H1 (cell line): Measurements from ENCODE around the gene RSF1. TPM values are rescaled to one million over a fixed set of nuclear protein-coding genes. Genes with fewer than 3 reads are reported as not detected.

Experiments used
- CTCF ChIA-PET: fragments of 300-600 bp; sonication (Branson Sonifier 250); formaldehyde crosslinking; loops from one replicate; lab custom pipeline; 2021; ENCODE audit not compliant: partially characterized antibody; lab: Charles Lee
- POLR2A ChIA-PET: fragments of 300-600 bp; sonication (Branson Sonifier 250); formaldehyde crosslinking; loops from one replicate; lab custom pipeline; 2021; ENCODE audit warnings: inconsistent platforms; ENCODE audit not compliant: partially characterized antibody; lab: Charles Lee
- DNase-seq, 2 experiments: peaks; one replicate each; pipeline versions ENCODE4 v3.0.0 to v3.0.0-alpha.2; 2010 to 2022; ENCODE audit warnings: low spot score in 2 of 2, low read depth in 1 of 2, mixed read lengths in 1 of 2
- FAIRE-seq: peaks from 2 replicates; lab custom pipeline; 2011; peaks lifted over from hg19 to GRCh38; lab: Jason Lieb, UNC
- H2AFZ ChIP-seq: 2 replicates; pipeline ENCODE4 v1.8.1; 2012; ENCODE audit warnings: low read length, inconsistent platforms
- H2AK5ac ChIP-seq: 2 replicates; pipeline ENCODE4 v1.6.1; 2013; ENCODE audit warnings: low read depth, low read length
- H2BK120ac ChIP-seq: replicated peaks from 2 replicates; pipeline ENCODE3; 2013; ENCODE audit warnings: low read depth, low read length, inconsistent platforms
- H2BK12ac ChIP-seq: 2 replicates; pipeline ENCODE4 v1.6.1; 2013; ENCODE audit warnings: low read depth, low read length
- H2BK15ac ChIP-seq: 2 replicates; pipeline ENCODE4 v1.6.1; 2013; ENCODE audit warnings: low read length
- H2BK20ac ChIP-seq: 2 replicates; pipeline ENCODE4 v1.6.1; 2013; ENCODE audit warnings: low read length
- H2BK5ac ChIP-seq: 2 replicates; pipeline ENCODE4 v1.6.1; 2013; ENCODE audit warnings: low read depth, low read length
- H3K14ac ChIP-seq: 2 replicates; pipeline ENCODE4 v1.6.1; 2013; ENCODE audit warnings: inconsistent platforms; ENCODE audit not compliant: insufficient read length
- H3K18ac ChIP-seq: 2 replicates; pipeline ENCODE4 v1.6.1; 2013; ENCODE audit warnings: low read length; ENCODE audit errors: extremely low read depth
- H3K23ac ChIP-seq: 2 replicates; pipeline ENCODE4 v1.6.1; 2013; ENCODE audit warnings: inconsistent platforms; ENCODE audit not compliant: insufficient read length
- H3K23me2 ChIP-seq: 2 replicates; pipeline ENCODE4 v1.6.1; 2013; ENCODE audit warnings: low read depth, low read length
- H3K27ac ChIP-seq: 2 replicates; pipeline ENCODE4 v1.6.1; 2011; ENCODE audit warnings: low read depth, low read length, inconsistent platforms
- H3K27me3 ChIP-seq, 4 experiments: replicated peaks in 1 of 4; 1 replicate in 1 of 4; 2 replicates in 3 of 4; pipeline versions ENCODE4 v1.6.1 to v1.8.1; 2011 to 2013; ENCODE audit warnings: low read length in 3 of 4, mild to moderate bottlenecking in 3 of 4, inconsistent platforms in 2 of 4, mixed read lengths in 2 of 4, moderate library complexity in 1 of 4; ENCODE audit not compliant: control insufficient read depth in 3 of 4, insufficient read depth in 3 of 4; ENCODE audit errors: extremely low read depth in 1 of 4
- H3K36me3 ChIP-seq, 4 experiments: 2 replicates each; pipeline versions ENCODE4 v1.6.1 to v1.8.1; 2011 to 2013; ENCODE audit warnings: mild to moderate bottlenecking in 4 of 4, low read length in 3 of 4, moderate library complexity in 2 of 4, control low read depth in 1 of 4, inconsistent platforms in 1 of 4; ENCODE audit not compliant: insufficient read depth in 4 of 4, control insufficient read depth in 2 of 4
- H3K4ac ChIP-seq: replicated peaks from 2 replicates; pipeline ENCODE3; 2013; ENCODE audit warnings: low read length, low read depth, mixed read lengths, inconsistent platforms; ENCODE audit not compliant: insufficient read length
- H3K4me1 ChIP-seq, 4 experiments: replicated peaks in 1 of 4; 1 replicate in 1 of 4; 2 replicates in 3 of 4; pipeline versions ENCODE4 v1.6.1 to v1.8.1; 2011 to 2013; ENCODE audit warnings: low read length in 3 of 4, inconsistent platforms in 2 of 4, mixed read lengths in 1 of 4; ENCODE audit not compliant: insufficient read depth in 4 of 4, control insufficient read depth in 3 of 4
- H3K4me2 ChIP-seq, 2 experiments: 2 replicates each; pipeline versions ENCODE4 v1.6.1 to v1.8.1; 2011 to 2013; ENCODE audit warnings: low read depth in 2 of 2, low read length in 2 of 2, control low read depth in 1 of 2, inconsistent platforms in 1 of 2, mild to moderate bottlenecking in 1 of 2; ENCODE audit not compliant: insufficient read depth in 1 of 2
- H3K4me3 ChIP-seq, 4 experiments: fragments of 200-600, 300-600 bp in 1 of 4; sonication (generic), shearing (Covaris generic), sonication (Bioruptor Twin) in 1 of 4; 2 replicates each; pipeline versions ENCODE4 v1.5.1 to v1.8.1; 2011 to 2016; ENCODE audit warnings: low read length in 4 of 4, low read depth in 3 of 4, control low read depth in 2 of 4, inconsistent platforms in 2 of 4, mild to moderate bottlenecking in 2 of 4, mixed read lengths in 1 of 4, moderate library complexity in 1 of 4; ENCODE audit not compliant: insufficient read depth in 2 of 4; ENCODE audit errors: extremely low read depth in 1 of 4
- H3K56ac ChIP-seq: replicated peaks from 2 replicates; pipeline ENCODE3; 2013; ENCODE audit warnings: low read depth, mild to moderate bottlenecking, mixed read lengths, low read length, inconsistent platforms; ENCODE audit not compliant: insufficient read length
- H3K79me1 ChIP-seq: 2 replicates; pipeline ENCODE4 v1.6.1; 2013; ENCODE audit warnings: low read depth, low read length, control low read depth
- H3K79me2 ChIP-seq, 2 experiments: 2 replicates each; pipeline versions ENCODE4 v1.6.1 to v1.8.1; 2012 to 2013; ENCODE audit warnings: low read length in 2 of 2, mild to moderate bottlenecking in 2 of 2, inconsistent platforms in 1 of 2; ENCODE audit not compliant: insufficient read depth in 2 of 2, control insufficient read depth in 1 of 2
- H3K9ac ChIP-seq, 4 experiments: replicated peaks in 1 of 4; 1 replicate in 1 of 4; 2 replicates in 3 of 4; pipeline versions ENCODE4 v1.6.1 to v1.8.1; 2011 to 2013; ENCODE audit warnings: low read depth in 3 of 4, low read length in 3 of 4, control low read depth in 2 of 4, mild to moderate bottlenecking in 2 of 4, moderate library complexity in 2 of 4, inconsistent platforms in 1 of 4; ENCODE audit errors: extremely low read depth in 1 of 4
- H3K9me3 ChIP-seq, 2 experiments: 2 replicates each; pipeline versions ENCODE4 v1.6.1 to v1.8.1; 2012 to 2013; ENCODE audit warnings: mild to moderate bottlenecking in 2 of 2, moderate library complexity in 2 of 2, control low read depth in 1 of 2, inconsistent platforms in 1 of 2, low read depth in 1 of 2, low read length in 1 of 2, mixed read lengths in 1 of 2; ENCODE audit not compliant: insufficient read depth in 2 of 2
- H4K20me1 ChIP-seq, 2 experiments: replicated peaks in 1 of 2; 2 replicates each; pipeline versions ENCODE3 to v1.8.1; 2011 to 2013; ENCODE audit warnings: inconsistent platforms in 2 of 2, low read length in 2 of 2, mild to moderate bottlenecking in 1 of 2; ENCODE audit not compliant: insufficient read depth in 2 of 2, control insufficient read depth in 1 of 2
- H4K5ac ChIP-seq: 2 replicates; pipeline ENCODE4 v1.6.1; 2013; ENCODE audit warnings: low read length, low read depth, mixed read lengths, inconsistent platforms; ENCODE audit not compliant: insufficient read length
- H4K8ac ChIP-seq: 2 replicates; pipeline ENCODE4 v1.8.0; 2013; ENCODE audit warnings: mild to moderate bottlenecking, moderate library complexity, low read length, inconsistent platforms; ENCODE audit not compliant: insufficient read depth; ENCODE audit errors: extremely low read depth
- H4K91ac ChIP-seq: replicated peaks from 2 replicates; pipeline ENCODE3; 2013; ENCODE audit warnings: low read length, mixed read lengths, inconsistent platforms; ENCODE audit not compliant: insufficient read length
- CHD2 ChIP-seq: IDR thresholded peaks from 2 replicates; pipeline ENCODE4 v1.6.1; 2012; ENCODE audit warnings: low read length, improper control_type of control experiment
- CREB1 ChIP-seq: IDR thresholded peaks from 2 replicates; pipeline ENCODE4 v1.6.1; 2012; ENCODE audit warnings: inconsistent platforms
- EZH2 ChIP-seq: fragments of 200-600 bp; sonication (generic); IDR thresholded peaks from 2 replicates; pipeline ENCODE4 v1.7.1; 2012; ENCODE audit warnings: low read depth, mild to moderate bottlenecking, moderate library complexity, low read length, inconsistent platforms; ENCODE audit not compliant: severe bottlenecking
- RXRA ChIP-seq: IDR thresholded peaks from 2 replicates; pipeline ENCODE4 v1.6.1; 2011; ENCODE audit warnings: low read depth, mild to moderate bottlenecking, low read length, moderate library complexity; ENCODE audit not compliant: insufficient read depth
- SIX5 ChIP-seq: IDR thresholded peaks from 2 replicates; pipeline ENCODE4 v1.6.1; 2011; ENCODE audit warnings: mild to moderate bottlenecking, low read depth, low read length
- SP1 ChIP-seq: IDR thresholded peaks from 2 replicates; pipeline ENCODE4 v1.6.1; 2011; ENCODE audit warnings: low read depth, low read length
- SRF ChIP-seq: IDR thresholded peaks from 2 replicates; pipeline ENCODE4 v1.6.1; 2011; ENCODE audit warnings: mild to moderate bottlenecking, low read depth, low read length, moderate library complexity
- TAF7 ChIP-seq: optimal IDR thresholded peaks from 2 replicates; pipeline ENCODE3; 2011; ENCODE audit warnings: low read depth, mild to moderate bottlenecking, inconsistent platforms, low read length, moderate library complexity, borderline replicate concordance
- WGBS, 2 experiments: shearing (Covaris generic) in 1 of 2; methylation state at CpG; one replicate each; pipeline versions ENCODE4 v1.1.6 to v1.1.7; 2013 to 2015; ENCODE audit warnings: low lambda C conversion rate in 2 of 2, mixed read lengths in 2 of 2, inconsistent platforms in 1 of 2, low coverage in 1 of 2, missing lambda C conversion rate in 1 of 2; ENCODE audit not compliant: insufficient replicate concordance in 2 of 2, insufficient coverage in 1 of 2, insufficient read length in 1 of 2; ENCODE audit errors: extremely low coverage in 1 of 2, missing lambda C conversion rate in 1 of 2; 5-methylcytosine and 5-hydroxymethylcytosine counted together
- polyA plus RNA-seq, 7 experiments: library from polyadenylated mRNA; depleted of rRNA in 3 of 7; stranded (reverse) in 5 of 7; unstranded in 2 of 7; fragments of >200 nt in 5 of 7; fragments of 200-250 nt in 2 of 7; gene quantifications; 1 replicate in 5 of 7; 2 replicates in 1 of 7; 4 replicates in 1 of 7; pipeline versions ENCODE4 v1.2.1 to v1.2.3, GENCODE V29; 2011 to 2013; ENCODE audit warnings: missing spikeins in 2 of 7, mixed read lengths in 2 of 7
- total RNA-seq: library from RNA; stranded (reverse); fragmentation: NEBNext Ultra II Directional; extraction: Animal tissue kit (Norgen Biotek cat#: 25700); gene quantifications from 2 replicates; pipeline ENCODE4 v1.2.1, GENCODE V29; 2021
- TF ChIP-seq, protein P1 (sequence below): IDR thresholded peaks from 2 replicates; pipeline ENCODE4 v1.6.1; 2011; ENCODE audit warnings: low read length, improper control_type of control experiment
- TF ChIP-seq, protein P2 (sequence below), 3 experiments: IDR thresholded peaks; 1 replicate in 2 of 3; 2 replicates in 1 of 3; pipeline versions ENCODE4 v1.5.1 to v1.6.1; 2011; ENCODE audit warnings: low read length in 3 of 3, mild to moderate bottlenecking in 3 of 3, inconsistent platforms in 2 of 3, low read depth in 1 of 3, moderate library complexity in 1 of 3; ENCODE audit not compliant: insufficient read depth in 1 of 3; ENCODE audit errors: control extremely low read depth in 1 of 3

The RSF1 gene
- total and polyA plus RNA-seq, 2 of the 8 experiments (the other 6 are each of a cell fraction or from before 2014, with no cell fraction given): 17.8 to 87.9 TPM

DNA sequence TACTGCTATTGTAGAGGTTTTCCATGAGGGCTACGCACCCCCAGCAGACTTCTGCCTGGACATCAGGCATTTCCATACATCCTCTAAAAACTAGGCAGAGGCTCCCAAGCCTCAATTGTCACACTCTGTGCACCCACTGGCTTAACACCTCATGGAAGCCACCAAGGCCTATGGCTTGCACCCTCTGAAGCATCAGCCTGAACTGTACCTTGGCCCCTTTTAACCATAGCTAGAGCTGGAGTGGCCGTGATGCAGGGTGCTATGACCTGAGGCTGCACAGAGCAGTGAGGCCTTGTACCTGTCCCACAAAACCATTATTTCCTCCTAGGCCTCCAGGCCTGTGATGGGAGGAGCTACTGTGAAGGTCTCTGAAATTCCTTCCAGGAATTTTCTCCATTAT, 34.3 kb upstream of the RSF1 start:
- H2BK15ac ChIP-seq: no peak overlapping the region
- CTCF ChIA-PET: no interaction called here
- H2AFZ ChIP-seq: no peak overlapping the region
- H3K9ac ChIP-seq: no peak overlapping the region
- H3K79me1 ChIP-seq: no peaks in the 10 kb centered on the region
- H3K4me2 ChIP-seq: no peak overlapping the region
- no peak overlapping the region for H3K56ac ChIP-seq
- no peak overlapping the region for H2BK5ac ChIP-seq
- H3K36me3 ChIP-seq: peaks cover 0 to 27% (median 7%) of the 10 kb centered on the region in 4 experiments; a peak in 5 of 8 replicates
- H2BK20ac ChIP-seq: no peak overlapping the region
- POLR2A ChIA-PET: interaction anchor here (0.5 kb wide), 1 partner anchor 26 kb away, joined by 5 read pairs; no protein-coding TSS in a partner anchor
- no peak overlapping the region for H2BK120ac ChIP-seq
- peaks cover 26 to 30% of the 10 kb centered on the region in 2 experiments for H3K9me3 ChIP-seq
- H3K18ac ChIP-seq: no peak overlapping the region
- no peak overlapping the region for H2AK5ac ChIP-seq
- H4K5ac ChIP-seq: no peak overlapping the region
- no peak overlapping the region for H3K27ac ChIP-seq
- no peaks in the 10 kb centered on the region for H4K20me1 ChIP-seq
- no peaks in the 10 kb centered on the region for H3K23me2 ChIP-seq
- no peak for FAIRE-seq
- H3K14ac ChIP-seq: no peak overlapping the region
- DNase-seq: no peak
- no peak overlapping the region for H3K4me3 ChIP-seq
- no peak overlapping the region for H2BK12ac ChIP-seq
- no peaks in the 10 kb centered on the region for H3K27me3 ChIP-seq
- 94% methylated on average over 2 of the region's 2 CpGs; no CpG with 5 or more reads in 1 of the 2 experiments for WGBS, 2 experiments
- no peak overlapping the region for H3K23ac ChIP-seq
- no peaks in the 10 kb centered on the region for H3K79me2 ChIP-seq
- no peak overlapping the region for H3K4ac ChIP-seq
- H4K91ac ChIP-seq: no peak overlapping the region
- H4K8ac ChIP-seq: no peak overlapping the region
- H3K4me1 ChIP-seq: no peaks in the 10 kb centered on the region
- TF ChIP-seq CHD2 (no peak), RXRA (no peak), SP1 (no peak), SRF (no peak), TAF7 (no peak), SIX5 (no peak), CREB1 (no peak), EZH2 (no peak)
- TF ChIP-seq, protein P1, sequence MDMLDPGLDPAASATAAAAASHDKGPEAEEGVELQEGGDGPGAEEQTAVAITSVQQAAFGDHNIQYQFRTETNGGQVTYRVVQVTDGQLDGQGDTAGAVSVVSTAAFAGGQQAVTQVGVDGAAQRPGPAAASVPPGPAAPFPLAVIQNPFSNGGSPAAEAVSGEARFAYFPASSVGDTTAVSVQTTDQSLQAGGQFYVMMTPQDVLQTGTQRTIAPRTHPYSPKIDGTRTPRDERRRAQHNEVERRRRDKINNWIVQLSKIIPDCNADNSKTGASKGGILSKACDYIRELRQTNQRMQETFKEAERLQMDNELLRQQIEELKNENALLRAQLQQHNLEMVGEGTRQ: no peak
- TF ChIP-seq, protein P2, sequence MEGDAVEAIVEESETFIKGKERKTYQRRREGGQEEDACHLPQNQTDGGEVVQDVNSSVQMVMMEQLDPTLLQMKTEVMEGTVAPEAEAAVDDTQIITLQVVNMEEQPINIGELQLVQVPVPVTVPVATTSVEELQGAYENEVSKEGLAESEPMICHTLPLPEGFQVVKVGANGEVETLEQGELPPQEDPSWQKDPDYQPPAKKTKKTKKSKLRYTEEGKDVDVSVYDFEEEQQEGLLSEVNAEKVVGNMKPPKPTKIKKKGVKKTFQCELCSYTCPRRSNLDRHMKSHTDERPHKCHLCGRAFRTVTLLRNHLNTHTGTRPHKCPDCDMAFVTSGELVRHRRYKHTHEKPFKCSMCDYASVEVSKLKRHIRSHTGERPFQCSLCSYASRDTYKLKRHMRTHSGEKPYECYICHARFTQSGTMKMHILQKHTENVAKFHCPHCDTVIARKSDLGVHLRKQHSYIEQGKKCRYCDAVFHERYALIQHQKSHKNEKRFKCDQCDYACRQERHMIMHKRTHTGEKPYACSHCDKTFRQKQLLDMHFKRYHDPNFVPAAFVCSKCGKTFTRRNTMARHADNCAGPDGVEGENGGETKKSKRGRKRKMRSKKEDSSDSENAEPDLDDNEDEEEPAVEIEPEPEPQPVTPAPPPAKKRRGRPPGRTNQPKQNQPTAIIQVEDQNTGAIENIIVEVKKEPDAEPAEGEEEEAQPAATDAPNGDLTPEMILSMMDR (IDR thresholded peaks at IDR 0.05; ENCODE audit: control extremely low read depth in 1 of 3, insufficient read depth in 1 of 3, low read depth in 1 of 3, low read length in 3 of 3): no peak
